SKM-1 treated with dmso at 0.1 percent for 144 hours (cell line): Measurements from ENCODE around the gene DNAJA2.
"Not testable (repeated sequence)": the region's sequence is repeated elsewhere in the genome, so short reads cannot be mapped to it uniquely, and the experiment has no call there.

Source experiments
- DNase-seq: peaks from one replicate; lab custom pipeline; 2025; ENCODE audit not compliant: unreplicated experiment; lab: John Stamatoyannopoulos, UW

DNAJA2 gene

GRCh38 chr16:46973207-46973995 is at the start of gene DNAJA2:
Gene DNAJA2, minus strand, starts transcription at chr16:46973674. Its CDS starts 102 bp downstream, at chr16:46973572.
- peak; percentile 81 for DNase-seq

- DNase-seq: no peak
These were observed 46.1 kb upstream of the DNAJA2 start for GRCh38 chr16:47019568-47019967.

DNA sequence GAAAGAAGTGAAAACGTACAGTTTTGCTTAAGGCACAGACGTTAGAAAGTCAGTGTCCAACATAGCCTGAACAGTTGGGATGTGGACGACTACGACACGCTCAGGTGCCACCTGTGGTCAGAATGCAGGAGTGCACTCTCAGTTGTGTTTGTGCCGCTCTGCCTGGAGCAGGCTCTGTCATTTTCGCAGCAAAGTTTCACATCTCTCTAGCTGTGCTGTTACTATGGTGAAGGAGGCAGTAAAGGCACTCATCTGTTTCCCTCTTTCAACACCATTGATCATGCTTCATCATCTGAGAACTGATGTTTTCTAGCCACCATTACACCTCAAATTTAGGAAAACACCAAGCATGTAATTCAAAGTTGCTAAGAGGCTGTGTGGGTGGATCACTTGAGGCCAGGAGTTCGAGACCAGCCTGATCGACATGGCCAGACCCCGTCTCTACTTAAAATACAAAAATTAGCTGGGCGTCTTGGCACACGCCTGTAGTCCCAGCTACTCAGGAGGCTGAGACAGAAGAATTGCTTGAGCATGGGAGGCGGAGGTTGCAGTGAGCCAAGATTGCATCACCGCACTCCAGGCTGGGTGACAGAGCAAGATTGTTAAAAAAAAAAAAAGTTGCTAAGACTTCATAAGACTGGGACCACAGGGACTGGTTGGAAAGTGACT is 44.9 kb upstream of the DNAJA2 start:
- peak; percentile 56 for DNase-seq

DNA sequence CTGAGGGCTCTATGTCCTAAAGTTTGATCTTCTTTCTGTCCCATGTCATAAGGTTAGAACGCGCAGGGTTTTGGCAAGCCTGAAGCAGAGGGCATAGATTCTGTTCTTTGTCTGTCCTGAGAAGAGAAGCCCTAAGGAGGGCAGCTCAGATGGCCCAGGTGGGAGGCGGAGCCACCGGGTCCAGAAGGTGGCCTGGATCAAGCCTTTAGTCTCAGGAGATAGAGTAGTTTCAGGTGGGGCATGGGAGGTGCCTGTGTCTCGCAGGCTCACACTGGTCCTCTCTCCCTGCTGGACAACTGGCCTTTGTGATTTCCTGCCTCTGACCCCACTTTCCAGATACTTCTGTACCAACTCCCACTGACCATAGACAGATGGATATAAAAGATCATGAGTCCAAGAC is 44.2 kb upstream of the DNAJA2 start:
- no peak for DNase-seq

- peak; percentile 91 for DNase-seq
These were observed 43.2 kb upstream of the DNAJA2 start for GRCh38 chr16:47016700-47017133.

GRCh38 chr16:47013910-47014309 is 40.4 kb upstream of the DNAJA2 start:
- no peak for DNase-seq

DNA sequence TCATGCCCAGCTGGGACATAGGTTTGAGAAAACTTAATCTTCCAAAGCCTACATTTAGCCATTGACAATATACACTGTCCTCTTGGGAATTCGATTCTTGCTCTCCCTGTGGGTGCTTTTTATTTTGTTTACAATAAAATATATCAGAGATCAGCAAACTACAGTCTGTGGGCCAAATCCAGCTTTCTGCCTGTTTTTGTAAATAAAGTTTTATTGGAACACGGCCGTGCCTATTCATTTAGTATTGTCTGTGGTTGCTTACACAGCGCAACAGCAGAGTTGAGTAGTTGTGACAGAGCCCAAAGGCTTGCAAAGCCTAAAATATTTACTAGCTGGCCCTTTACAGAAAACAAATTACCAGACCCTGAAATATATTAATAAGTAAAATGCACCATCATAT is 39.7 kb upstream of the DNAJA2 start:
- DNase-seq: no peak

GRCh38 chr16:47010812-47011211 is 37.3 kb upstream of the DNAJA2 start:
- not testable (repeated sequence) for DNase-seq

- DNase-seq: no peak
These were observed 35.1 kb upstream of the DNAJA2 start for GRCh38 chr16:47008612-47009011.

DNA sequence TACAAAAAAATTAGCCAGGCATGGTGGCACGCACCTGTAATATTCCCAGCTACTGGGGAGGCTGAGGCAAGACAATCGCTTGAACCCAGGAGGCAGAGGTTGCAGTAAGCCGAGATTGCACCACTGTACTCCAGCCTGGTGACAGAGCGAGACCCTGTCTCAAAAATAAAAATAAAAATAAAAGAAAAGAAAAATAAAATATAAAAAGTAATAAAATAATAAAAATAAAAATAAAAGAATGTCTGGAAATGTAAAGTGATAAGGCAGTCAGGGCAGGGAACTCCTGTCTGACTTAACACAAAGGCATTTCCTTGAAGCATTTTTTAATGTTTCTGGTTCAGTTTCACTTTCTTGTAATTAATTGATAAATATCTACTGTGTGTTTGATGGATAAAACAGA is 34.7 kb upstream of the DNAJA2 start:
- no peak for DNase-seq

DNA sequence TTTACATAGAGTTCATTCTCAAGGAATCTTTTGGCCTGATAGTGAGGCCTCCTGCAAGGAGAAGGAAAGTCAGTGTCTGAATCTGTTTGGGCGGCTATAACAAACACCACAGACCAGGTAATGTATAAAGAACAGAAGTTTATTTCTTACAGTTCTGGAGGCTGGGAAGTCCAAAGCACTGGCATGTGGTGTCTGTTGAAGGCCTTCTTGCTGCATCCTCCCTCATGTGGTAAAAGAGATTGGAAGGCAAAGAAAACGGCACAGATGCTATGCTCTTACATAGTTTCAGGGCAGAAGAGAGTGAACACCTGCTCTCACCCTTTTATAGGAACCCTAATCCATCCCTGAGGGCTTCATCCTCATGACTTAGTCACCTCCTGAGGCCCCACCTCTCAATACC is 31.2 kb upstream of the DNAJA2 start:
- no peak for DNase-seq

DNA sequence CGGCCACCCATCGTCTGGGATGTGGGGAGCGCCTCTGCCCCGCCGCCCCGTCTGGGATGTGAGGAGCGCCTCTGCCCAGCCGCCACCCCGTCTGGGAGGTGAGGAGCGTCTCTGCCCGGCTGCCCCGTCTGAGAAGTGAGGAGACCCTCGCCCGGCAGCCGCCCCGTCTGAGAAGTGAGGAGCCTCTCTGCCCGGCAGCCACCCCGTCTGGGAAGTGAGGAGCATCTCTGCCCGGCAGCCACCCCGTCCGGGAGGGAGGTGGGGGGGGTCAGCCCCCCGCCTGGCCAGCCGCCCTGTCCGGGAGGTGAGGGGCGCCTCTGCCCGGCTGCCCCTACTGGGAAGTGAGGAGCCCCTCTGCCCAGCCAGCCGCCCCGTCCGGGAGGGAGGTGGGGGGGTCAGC is 26.6 kb upstream of the DNAJA2 start:
- not testable (repeated sequence) for DNase-seq

DNA sequence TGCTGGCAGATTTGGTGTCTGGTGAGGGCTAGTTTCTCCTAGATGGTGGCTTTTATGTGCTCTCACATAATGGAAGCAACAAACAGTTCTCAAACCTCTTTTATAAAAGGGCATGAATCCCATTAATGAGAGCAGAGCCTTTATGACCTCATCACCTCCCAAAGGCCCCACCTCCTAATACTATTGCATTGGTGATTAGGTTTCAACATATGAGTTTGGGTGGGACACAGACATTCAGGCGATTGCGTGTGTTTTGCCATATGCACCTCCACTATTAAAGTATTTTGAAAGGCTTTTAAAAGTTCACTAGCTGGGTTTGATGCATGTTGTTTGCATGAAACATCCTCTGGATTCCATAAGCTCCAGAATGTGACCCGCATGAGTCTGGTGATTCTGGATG is 24.4 kb upstream of the DNAJA2 start:
- no peak for DNase-seq

DNA sequence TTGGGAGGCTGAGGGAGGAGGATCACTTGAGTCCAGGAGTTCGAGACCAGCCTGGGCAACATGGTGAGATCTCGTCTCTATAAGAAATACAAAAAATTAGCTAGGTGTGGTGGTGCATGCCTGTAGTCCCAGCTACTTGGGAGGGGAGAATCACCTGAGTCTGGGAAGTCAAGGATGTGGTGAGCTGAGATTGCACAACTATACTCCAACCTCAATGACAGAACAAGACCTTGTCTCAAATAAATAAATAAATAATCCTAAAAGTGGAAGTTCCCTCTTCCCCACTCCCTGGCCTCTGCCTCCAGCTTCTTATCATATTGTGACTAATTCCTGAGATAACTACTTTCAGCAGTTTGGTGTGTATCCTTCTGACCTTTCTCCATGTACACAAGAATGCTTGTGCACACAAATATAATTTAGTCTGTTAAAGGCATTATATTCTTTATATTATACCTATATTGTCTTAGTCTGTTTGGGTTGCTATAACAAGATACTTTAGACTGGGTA is 23.5 kb upstream of the DNAJA2 start:
- DNase-seq: no peak

DNA sequence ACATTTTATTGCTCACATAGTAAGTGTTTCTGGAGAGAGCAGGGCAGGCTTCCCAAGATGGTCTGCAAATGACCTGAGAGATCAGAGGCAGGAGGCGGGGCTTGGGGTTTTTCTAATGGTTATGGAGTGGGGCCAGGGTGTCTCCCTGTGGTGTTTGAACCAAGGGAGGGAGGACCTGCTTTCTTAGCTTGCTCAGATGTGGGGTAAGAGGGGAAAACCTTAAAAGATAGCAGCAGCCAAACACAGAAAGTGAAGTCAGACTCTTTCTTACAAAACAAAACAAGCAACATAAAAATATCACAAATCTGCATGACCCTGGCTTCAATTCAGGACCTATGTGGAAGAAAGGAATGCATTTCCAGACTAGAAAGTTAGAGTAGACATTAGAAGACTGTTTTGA is 22.9 kb upstream of the DNAJA2 start:
- no peak for DNase-seq

DNA sequence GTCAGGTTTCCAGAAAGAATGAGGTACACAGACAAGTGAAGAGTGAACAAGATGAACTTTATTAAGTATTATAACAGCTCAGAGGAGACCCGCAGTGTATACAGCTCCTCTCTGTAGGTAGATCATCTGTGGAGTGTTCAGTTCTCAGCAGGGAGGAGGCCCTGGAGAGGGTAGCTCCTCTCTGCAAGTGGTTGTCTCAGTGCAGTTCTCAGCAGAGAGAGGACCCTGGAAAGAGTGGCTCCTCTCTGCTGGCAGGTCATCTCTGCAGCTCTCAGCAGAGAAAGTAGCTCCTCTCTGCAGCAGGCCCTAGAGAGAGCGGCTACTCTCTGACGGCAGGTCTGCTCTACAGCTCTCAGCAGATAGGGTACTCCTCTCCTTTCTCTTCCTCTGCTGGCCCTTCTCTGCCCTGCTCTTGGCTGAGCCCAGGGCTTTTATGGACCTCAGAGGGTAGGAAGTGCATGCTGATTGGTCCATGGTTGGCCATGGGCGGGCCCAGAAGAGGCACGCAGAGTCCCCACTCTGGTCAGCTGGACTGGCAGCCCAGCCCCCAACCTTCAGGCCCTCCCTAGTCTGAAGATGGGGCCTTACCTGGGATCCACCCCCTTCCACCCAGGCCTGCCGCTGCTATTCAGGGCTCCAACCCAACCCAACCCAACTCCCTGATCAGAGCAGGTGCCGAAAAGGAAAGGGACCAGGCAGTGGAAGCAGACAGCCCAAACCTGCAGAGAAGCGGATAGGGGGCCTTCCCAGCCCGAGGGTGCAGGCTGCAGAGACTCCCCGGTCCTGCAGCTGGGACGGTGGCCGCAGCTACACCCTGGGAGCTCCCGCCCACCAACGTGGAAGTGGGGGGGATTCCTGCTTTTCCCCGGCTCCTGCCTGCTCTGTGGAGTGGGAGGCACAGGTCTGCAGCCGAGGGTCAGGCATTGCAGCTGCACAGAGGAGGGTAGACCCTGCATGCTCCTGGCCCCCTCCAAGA is 18.5 kb upstream of the DNAJA2 start:
- DNase-seq: no peak

GRCh38 chr16:46986896-46987295 is 13.4 kb upstream of the DNAJA2 start:
- no peak for DNase-seq

DNA sequence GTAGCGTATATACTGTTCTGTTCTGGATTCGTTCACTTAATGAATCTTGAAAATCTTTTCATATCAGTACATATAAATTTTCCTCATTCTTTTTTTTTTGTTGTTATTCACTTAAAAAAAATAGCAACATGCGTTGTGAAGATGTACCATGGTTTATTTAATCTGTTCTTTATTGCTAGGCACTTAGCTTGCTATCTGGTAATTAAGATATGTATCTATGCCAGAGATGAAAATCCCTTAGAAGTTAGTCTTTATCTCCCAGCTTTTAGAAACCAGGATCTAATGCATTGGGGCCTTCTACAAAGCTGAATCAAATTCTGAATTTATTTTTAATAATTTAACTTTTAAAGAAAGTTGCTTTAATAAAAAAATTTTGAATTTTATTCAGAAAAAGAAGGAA is 13.0 kb upstream of the DNAJA2 start:
- no peak for DNase-seq

DNA sequence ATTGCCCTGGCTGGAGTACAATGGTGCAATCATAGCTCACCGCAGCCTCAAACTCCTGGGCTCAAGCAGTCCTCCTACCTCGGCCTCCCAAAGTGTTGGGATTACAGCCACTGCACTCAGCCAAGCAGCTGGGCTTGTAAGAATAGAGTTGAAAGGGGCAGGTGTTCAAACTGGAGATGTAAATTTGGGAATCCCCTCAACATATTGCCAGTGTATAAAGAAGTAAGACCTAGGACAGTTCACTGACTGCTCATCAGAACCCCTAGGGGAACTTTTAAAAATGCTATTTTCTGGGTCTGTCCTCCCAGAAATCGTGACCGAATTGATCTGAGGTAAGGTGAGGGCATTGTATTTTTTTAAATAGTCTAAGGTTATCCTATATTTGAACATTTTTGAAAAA is 8.9 kb upstream of the DNAJA2 start:
- DNase-seq: no peak

DNA sequence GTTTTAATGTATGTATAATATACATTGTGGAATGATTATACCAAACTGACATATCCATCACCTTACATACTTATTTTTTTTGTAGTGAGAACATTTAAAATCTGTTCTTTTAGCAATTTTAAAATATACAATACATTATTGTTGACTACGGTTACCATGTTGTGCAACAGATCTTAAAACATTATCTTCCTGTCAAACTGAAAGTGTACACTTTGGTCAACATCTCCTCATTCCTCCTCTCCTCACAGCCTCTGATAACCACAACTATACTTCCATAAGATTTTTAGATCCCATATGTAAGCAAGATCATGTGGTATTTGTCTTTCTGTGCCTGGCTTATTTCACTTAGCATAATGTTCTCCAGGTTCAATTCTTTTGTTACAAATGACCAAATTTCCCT is 7.5 kb upstream of the DNAJA2 start:
- DNase-seq: no peak

DNA sequence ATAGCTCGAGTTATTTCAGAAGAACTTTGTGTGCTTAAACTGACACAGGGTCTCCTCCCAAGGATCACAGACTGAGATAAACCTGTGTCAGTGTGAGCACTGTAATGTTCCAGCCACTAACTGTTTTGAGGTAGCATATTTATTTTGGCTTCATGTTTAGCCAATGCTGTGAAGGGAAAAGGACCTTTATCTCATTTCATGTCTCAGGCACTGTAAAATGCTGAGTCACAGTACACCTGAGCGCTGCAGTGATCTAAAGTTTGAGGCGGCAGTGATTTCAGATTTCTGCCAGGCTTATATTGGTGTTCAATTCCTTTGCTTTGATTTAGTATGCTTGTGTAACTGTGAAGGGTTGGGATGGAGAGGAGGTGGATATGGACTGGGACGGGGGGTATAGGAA is 3.1 kb upstream of the DNAJA2 start:
- no peak for DNase-seq
